ENCODE results near the gene GORASP2.

GORASP2 gene

GRCh38 chr2:170925923-170926322 is 3.1 kb upstream of the GORASP2 start:
- no peaks in the 10 kb centered on the region for H3K9me3 ChIP-seq (ENCODE audit: low read length)
- H3K9ac ChIP-seq (ENCODE audit: low read length) = no peak overlapping the region
- no peak overlapping the region for H3K27ac ChIP-seq (ENCODE audit: low read depth, low read length)
- H3K27me3 ChIP-seq (ENCODE audit: control insufficient read depth in 1 of 2, insufficient read depth in 2 of 2, low read length in 2 of 2) = no peaks in the 10 kb centered on the region
- H3K36me3 ChIP-seq (ENCODE audit: insufficient read depth, low read length) = no peaks in the 10 kb centered on the region
- H3K4me1 ChIP-seq (ENCODE audit: insufficient read depth, low read length) = peaks cover 14% of the 10 kb centered on the region
- H3K4me3 ChIP-seq (ENCODE audit: low read depth in 1 of 2, low read length in 2 of 2) = no peak overlapping the region

- no peaks in the 10 kb centered on the region for H3K9me3 ChIP-seq (ENCODE audit: low read length)
- peaks cover 23% of the 10 kb centered on the region for H3K4me1 ChIP-seq (ENCODE audit: insufficient read depth, low read length)
- H3K27ac ChIP-seq (ENCODE audit: low read depth, low read length) = no peak overlapping the region
- H3K9ac ChIP-seq (ENCODE audit: low read length) = no peak overlapping the region
- no peaks in the 10 kb centered on the region for H3K36me3 ChIP-seq (ENCODE audit: insufficient read depth, low read length)
- no peak overlapping the region for H3K4me3 ChIP-seq (ENCODE audit: low read depth in 1 of 2, low read length in 2 of 2)
- H3K27me3 ChIP-seq (ENCODE audit: control insufficient read depth in 1 of 2, insufficient read depth in 2 of 2, low read length in 2 of 2) = no peaks in the 10 kb centered on the region
Measured at GRCh38 chr2:170926743-170927297, 2.2 kb upstream of the GORASP2 start.

- H3K9ac ChIP-seq (ENCODE audit: low read length) = no peak overlapping the region
- H3K27me3 ChIP-seq (ENCODE audit: control insufficient read depth in 1 of 2, insufficient read depth in 2 of 2, low read length in 2 of 2) = no peaks in the 10 kb centered on the region
- no peaks in the 10 kb centered on the region for H3K9me3 ChIP-seq (ENCODE audit: low read length)
- peaks cover 23% of the 10 kb centered on the region for H3K4me1 ChIP-seq (ENCODE audit: insufficient read depth, low read length)
- H3K27ac ChIP-seq (ENCODE audit: low read depth, low read length) = peak overlapping the region; percentile 75
- H3K36me3 ChIP-seq (ENCODE audit: insufficient read depth, low read length) = no peaks in the 10 kb centered on the region
- H3K4me3 ChIP-seq (ENCODE audit: low read depth in 1 of 2, low read length in 2 of 2) = peak overlapping the region in 1 of 2 donors; percentile 30
Measured at GRCh38 chr2:170928036-170928823, 823 bp upstream of the GORASP2 start.

- Histone ChIP-seq H3K27ac (ENCODE audit: low read depth, low read length) (peak overlapping the region; percentile 91), H3K4me3 (ENCODE audit: low read depth in 1 of 2, low read length in 2 of 2) (peak overlapping the region; percentile 75 to 76), H3K36me3 (ENCODE audit: insufficient read depth, low read length) (no peaks in the 10 kb centered on the region), H3K27me3 (ENCODE audit: control insufficient read depth in 1 of 2, insufficient read depth in 2 of 2, low read length in 2 of 2) (no peaks in the 10 kb centered on the region), H3K4me1 (ENCODE audit: insufficient read depth, low read length) (peaks cover 28% of the 10 kb centered on the region), H3K9ac (ENCODE audit: low read length) (peak overlapping the region; percentile 78), H3K9me3 (ENCODE audit: low read length) (no peaks in the 10 kb centered on the region)
Measured at GRCh38 chr2:170929686-170930050, 615 bp downstream of the GORASP2 start.

GRCh38 chr2:170930131-170930990 is 1.3 kb downstream of the GORASP2 start:
- Histone ChIP-seq H3K36me3 (ENCODE audit: insufficient read depth, low read length) (no peaks in the 10 kb centered on the region), H3K27ac (ENCODE audit: low read depth, low read length) (peak overlapping the region; percentile 91), H3K9ac (ENCODE audit: low read length) (peak overlapping the region; percentile 78), H3K4me3 (ENCODE audit: low read depth in 1 of 2, low read length in 2 of 2) (peak overlapping the region; percentile 75 to 76), H3K27me3 (ENCODE audit: control insufficient read depth in 1 of 2, insufficient read depth in 2 of 2, low read length in 2 of 2) (no peaks in the 10 kb centered on the region), H3K4me1 (ENCODE audit: insufficient read depth, low read length) (peaks cover 28% of the 10 kb centered on the region), H3K9me3 (ENCODE audit: low read length) (no peaks in the 10 kb centered on the region)

- Histone ChIP-seq H3K27ac (ENCODE audit: low read depth, low read length) (no peak overlapping the region), H3K36me3 (ENCODE audit: insufficient read depth, low read length) (no peaks in the 10 kb centered on the region), H3K9me3 (ENCODE audit: low read length) (no peaks in the 10 kb centered on the region), H3K4me1 (ENCODE audit: insufficient read depth, low read length) (peaks cover 28% of the 10 kb centered on the region), H3K27me3 (ENCODE audit: control insufficient read depth in 1 of 2, insufficient read depth in 2 of 2, low read length in 2 of 2) (no peaks in the 10 kb centered on the region), H3K9ac (ENCODE audit: low read length) (peak overlapping the region; percentile 78), H3K4me3 (ENCODE audit: low read depth in 1 of 2, low read length in 2 of 2) (peak overlapping the region in 1 of 2 donors; percentile 75)
Measured at GRCh38 chr2:170930991-170931266, 1.9 kb downstream of the GORASP2 start.

- no peaks in the 10 kb centered on the region for H3K9me3 ChIP-seq (ENCODE audit: low read length)
- H3K9ac ChIP-seq (ENCODE audit: low read length) = no peak overlapping the region
- H3K27ac ChIP-seq (ENCODE audit: low read depth, low read length) = no peak overlapping the region
- H3K4me1 ChIP-seq (ENCODE audit: insufficient read depth, low read length) = peaks cover 28% of the 10 kb centered on the region
- H3K36me3 ChIP-seq (ENCODE audit: insufficient read depth, low read length) = no peaks in the 10 kb centered on the region
- no peaks in the 10 kb centered on the region for H3K27me3 ChIP-seq (ENCODE audit: control insufficient read depth in 1 of 2, insufficient read depth in 2 of 2, low read length in 2 of 2)
- no peak overlapping the region for H3K4me3 ChIP-seq (ENCODE audit: low read depth in 1 of 2, low read length in 2 of 2)
Measured at GRCh38 chr2:170932166-170932565, 3.1 kb downstream of the GORASP2 start.

- Histone ChIP-seq H3K9ac (ENCODE audit: low read length) (no peak overlapping the region), H3K27ac (ENCODE audit: low read depth, low read length) (no peak overlapping the region), H3K4me1 (ENCODE audit: insufficient read depth, low read length) (peaks cover 30% of the 10 kb centered on the region), H3K9me3 (ENCODE audit: low read length) (no peaks in the 10 kb centered on the region), H3K36me3 (ENCODE audit: insufficient read depth, low read length) (no peaks in the 10 kb centered on the region), H3K4me3 (ENCODE audit: low read depth in 1 of 2, low read length in 2 of 2) (no peak overlapping the region), H3K27me3 (ENCODE audit: control insufficient read depth in 1 of 2, insufficient read depth in 2 of 2, low read length in 2 of 2) (no peaks in the 10 kb centered on the region)
Measured at GRCh38 chr2:170932948-170933347, 3.9 kb downstream of the GORASP2 start.

- no peaks in the 10 kb centered on the region for H3K36me3 ChIP-seq (ENCODE audit: insufficient read depth, low read length)
- H3K27me3 ChIP-seq (ENCODE audit: control insufficient read depth in 1 of 2, insufficient read depth in 2 of 2, low read length in 2 of 2) = no peaks in the 10 kb centered on the region
- H3K4me1 ChIP-seq (ENCODE audit: insufficient read depth, low read length) = peaks cover 27% of the 10 kb centered on the region
- no peaks in the 10 kb centered on the region for H3K9me3 ChIP-seq (ENCODE audit: low read length)
- H3K9ac ChIP-seq (ENCODE audit: low read length) = no peak overlapping the region
- H3K4me3 ChIP-seq (ENCODE audit: low read depth in 1 of 2, low read length in 2 of 2) = no peak overlapping the region
- no peak overlapping the region for H3K27ac ChIP-seq (ENCODE audit: low read depth, low read length)
Measured at GRCh38 chr2:170937709-170938379, 8.8 kb downstream of the GORASP2 start.

GRCh38 chr2:170940066-170940465 is 11.0 kb downstream of the GORASP2 start:
- no peak overlapping the region for H3K4me3 ChIP-seq (ENCODE audit: low read depth in 1 of 2, low read length in 2 of 2)
- H3K27ac ChIP-seq (ENCODE audit: low read depth, low read length) = no peak overlapping the region
- no peaks in the 10 kb centered on the region for H3K9me3 ChIP-seq (ENCODE audit: low read length)
- H3K27me3 ChIP-seq (ENCODE audit: control insufficient read depth in 1 of 2, insufficient read depth in 2 of 2, low read length in 2 of 2) = no peaks in the 10 kb centered on the region
- peaks cover 21% of the 10 kb centered on the region for H3K4me1 ChIP-seq (ENCODE audit: insufficient read depth, low read length)
- no peak overlapping the region for H3K9ac ChIP-seq (ENCODE audit: low read length)
- H3K36me3 ChIP-seq (ENCODE audit: insufficient read depth, low read length) = no peaks in the 10 kb centered on the region

- no peaks in the 10 kb centered on the region for H3K27me3 ChIP-seq (ENCODE audit: control insufficient read depth in 1 of 2, insufficient read depth in 2 of 2, low read length in 2 of 2)
- H3K4me1 ChIP-seq (ENCODE audit: insufficient read depth, low read length) = peaks cover 19% of the 10 kb centered on the region
- H3K9me3 ChIP-seq (ENCODE audit: low read length) = no peaks in the 10 kb centered on the region
- no peaks in the 10 kb centered on the region for H3K36me3 ChIP-seq (ENCODE audit: insufficient read depth, low read length)
- no peak overlapping the region for H3K9ac ChIP-seq (ENCODE audit: low read length)
- no peak overlapping the region for H3K27ac ChIP-seq (ENCODE audit: low read depth, low read length)
- no peak overlapping the region for H3K4me3 ChIP-seq (ENCODE audit: low read depth in 1 of 2, low read length in 2 of 2)
Measured at GRCh38 chr2:170942615-170943014, 13.6 kb downstream of the GORASP2 start.
